ENCODE measurements around the gene SMYD1.

SMYD1 gene

DNA sequence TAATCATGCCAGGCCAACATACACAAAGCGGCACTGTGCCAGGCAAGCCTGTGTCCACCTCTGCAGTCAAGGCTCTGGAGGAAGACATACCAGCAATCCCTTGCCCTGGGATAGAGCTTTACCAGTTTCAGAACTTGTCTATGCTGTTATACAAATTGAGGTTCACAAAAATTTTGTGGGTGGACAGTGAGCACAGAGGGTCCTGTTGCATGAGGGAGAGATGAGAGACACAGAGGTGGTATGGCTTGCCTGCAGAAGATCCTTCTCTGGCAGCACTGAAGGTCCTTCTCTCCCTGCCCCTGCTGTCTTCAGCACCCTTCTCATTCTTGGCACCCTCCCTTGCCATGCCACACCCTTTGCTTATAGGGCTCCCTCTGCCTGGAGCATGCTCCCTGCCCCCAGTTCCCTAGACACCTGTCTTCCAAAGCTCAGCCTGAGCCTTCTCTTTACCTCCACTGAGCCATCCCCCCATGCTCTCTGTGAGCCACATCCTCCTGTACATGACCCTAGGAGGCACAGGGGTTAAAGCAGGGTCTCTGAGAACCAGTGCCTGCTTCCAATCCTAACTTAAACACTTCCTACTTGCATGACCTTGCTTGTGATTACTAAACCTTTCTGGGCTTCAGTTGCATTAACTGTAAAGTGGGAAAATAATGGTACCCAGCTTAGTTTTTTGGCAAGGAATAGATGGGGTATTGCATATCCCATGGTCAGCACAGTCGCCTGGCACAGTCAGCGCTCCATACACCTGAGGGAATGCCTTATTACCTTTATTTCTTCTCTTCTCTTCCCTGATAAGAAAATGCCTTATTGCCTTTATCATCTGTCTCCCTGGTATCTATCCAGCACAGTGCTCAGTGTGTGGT lies 59.4 kb downstream of the SMYD1 start:
- TF ChIP-seq ZFX (IDR thresholded peaks at IDR 0.05) (no peak), CTCF (conservative IDR thresholded peaks at IDR 0.05) (no peak)
- H3K27ac ChIP-seq = no peak overlapping the region

DNA sequence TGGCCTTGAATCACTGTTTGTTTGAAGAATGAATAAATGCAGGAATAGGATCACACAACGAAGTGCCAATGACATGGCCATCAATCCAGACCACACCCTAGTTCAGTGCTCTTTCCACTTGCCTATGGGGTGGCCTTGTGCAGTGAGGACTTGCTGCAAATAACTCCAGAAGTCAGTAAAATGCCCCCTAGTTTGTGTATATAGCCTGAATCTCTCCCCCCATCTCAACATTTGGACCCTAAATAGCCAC lies 59.9 kb downstream of the SMYD1 start:
- no peak overlapping the region for H3K27ac ChIP-seq
- TF ChIP-seq ZFX (IDR thresholded peaks at IDR 0.05) (no peak), CTCF (conservative IDR thresholded peaks at IDR 0.05) (no peak)

GRCh38 chr2:88127888-88128653 lies 60.4 kb downstream of the SMYD1 start, which contains the start of gene FABP1:
FABP1 (minus strand) TSS chr2:88128062; CDS start chr2:88128017, 45 bp downstream.
- no peak within 1 kb of the TSS for H3K27ac ChIP-seq
- TF ChIP-seq CTCF (conservative IDR thresholded peaks at IDR 0.05) (no peak), ZFX (IDR thresholded peaks at IDR 0.05) (no peak)

GRCh38 chr2:88128654-88129312 lies 61.2 kb downstream of the SMYD1 start:
- no peak overlapping the region for H3K27ac ChIP-seq
- TF ChIP-seq ZFX (IDR thresholded peaks at IDR 0.05) = no peak
- no peak for TF ChIP-seq CTCF (conservative IDR thresholded peaks at IDR 0.05)

GRCh38 chr2:88129313-88129959 lies 61.8 kb downstream of the SMYD1 start:
- TF ChIP-seq ZFX (IDR thresholded peaks at IDR 0.05) (no peak), CTCF (conservative IDR thresholded peaks at IDR 0.05) (no peak)

DNA sequence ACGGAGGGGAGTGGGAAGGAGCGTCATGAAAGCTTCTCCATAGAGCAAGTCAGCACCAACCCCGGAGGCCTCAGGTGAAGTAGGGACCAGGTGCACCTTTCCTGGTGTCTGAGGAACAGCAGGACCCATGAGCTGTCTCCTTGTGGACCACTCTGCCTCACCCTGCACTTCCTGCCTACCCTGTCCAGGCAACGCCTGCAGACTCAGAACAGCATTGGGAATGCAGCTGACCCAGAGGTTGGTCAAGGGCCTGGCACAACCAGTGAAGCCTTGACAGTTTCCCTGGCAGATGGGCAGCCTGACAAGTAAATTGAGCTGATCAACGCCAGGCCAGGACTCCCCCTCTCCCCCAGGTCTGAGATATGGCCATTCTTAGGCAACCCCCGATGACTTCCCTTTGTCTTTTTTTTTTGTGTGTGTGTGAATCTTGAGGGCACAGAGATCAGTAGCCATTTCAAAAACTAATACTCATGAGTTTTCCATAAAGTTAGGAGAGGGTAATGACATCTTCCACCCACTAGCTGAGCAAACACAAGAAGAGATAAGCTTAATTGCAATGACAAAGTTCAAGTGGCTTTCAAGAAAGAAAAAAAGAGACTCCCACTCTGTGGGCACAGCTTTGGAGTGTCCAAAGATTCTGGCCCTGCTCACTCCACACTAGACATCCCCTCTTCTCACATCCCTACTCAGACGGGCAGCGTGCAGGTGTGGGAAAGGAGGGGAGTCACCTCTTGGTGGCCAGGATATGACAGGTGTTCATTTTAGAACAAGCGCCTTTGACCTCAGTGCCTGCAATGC lies 63.8 kb downstream of the SMYD1 start:
- no peak for TF ChIP-seq CTCF (conservative IDR thresholded peaks at IDR 0.05)
- TF ChIP-seq ZFX (IDR thresholded peaks at IDR 0.05) = no peak
- no peak overlapping the region for H3K27ac ChIP-seq

More at GRCh38 chr2:88129313-88129959, 61.8 kb downstream of the SMYD1 start:
- no peak overlapping the region for H3K27ac ChIP-seq
